Measurements from ENCODE around the gene NCAPD3. TPM values are rescaled to one million over a fixed set of nuclear protein-coding genes. Genes with fewer than 3 reads are reported as not detected.

NCAPD3 gene
- total RNA-seq, 6 experiments from 2014 or later, result 19.6 to 31.1 (median 29.4) TPM

DNA sequence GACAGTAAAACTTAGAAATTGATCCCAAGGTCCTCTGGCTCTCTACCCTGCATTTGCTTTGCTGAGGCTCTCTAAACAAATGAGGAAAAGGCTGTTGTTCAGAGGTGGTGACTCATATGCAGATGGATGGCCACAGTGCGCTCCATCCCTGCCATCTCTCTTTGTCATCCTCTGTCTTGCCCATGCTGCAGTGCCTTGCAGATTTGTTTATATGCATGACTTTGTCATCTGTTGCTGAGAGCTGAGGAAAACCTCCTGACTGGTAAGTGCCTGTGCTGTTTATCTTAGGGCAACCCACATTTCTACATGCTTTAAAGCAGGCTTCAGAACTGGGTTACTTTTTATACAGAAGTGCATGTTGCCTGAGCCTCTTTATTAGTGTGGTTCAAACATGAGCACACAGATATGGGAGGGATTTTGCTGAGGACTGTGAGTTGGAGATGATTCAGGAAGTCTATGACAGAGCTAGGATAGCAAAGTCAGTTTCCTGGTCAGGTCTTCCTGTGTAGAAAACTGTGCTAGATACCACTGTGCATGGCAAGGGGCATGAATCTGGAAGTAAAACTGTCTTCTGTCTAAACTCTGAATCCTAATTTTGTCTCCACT is 97.4 kb downstream of the NCAPD3 start:
- Mint-ChIP-seq H3K4me3 (peak overlapping the region; percentile 86), H3K36me3 (ENCODE audit: low read depth) (peaks cover 2% of the 10 kb centered on the region), H3K27me3 (ENCODE audit: insufficient read depth) (no peaks in the 10 kb centered on the region; the same call in 1 of the 2 replicates), H3K4me1 (ENCODE audit: low read depth) (peaks cover 47% of the 10 kb centered on the region), H3K27ac (peak overlapping the region; percentile 79), H3K9me3 (peaks cover 2% of the 10 kb centered on the region)
- DNase-seq, result peak; percentile 97
- TF ChIP-seq, protein P1, sequence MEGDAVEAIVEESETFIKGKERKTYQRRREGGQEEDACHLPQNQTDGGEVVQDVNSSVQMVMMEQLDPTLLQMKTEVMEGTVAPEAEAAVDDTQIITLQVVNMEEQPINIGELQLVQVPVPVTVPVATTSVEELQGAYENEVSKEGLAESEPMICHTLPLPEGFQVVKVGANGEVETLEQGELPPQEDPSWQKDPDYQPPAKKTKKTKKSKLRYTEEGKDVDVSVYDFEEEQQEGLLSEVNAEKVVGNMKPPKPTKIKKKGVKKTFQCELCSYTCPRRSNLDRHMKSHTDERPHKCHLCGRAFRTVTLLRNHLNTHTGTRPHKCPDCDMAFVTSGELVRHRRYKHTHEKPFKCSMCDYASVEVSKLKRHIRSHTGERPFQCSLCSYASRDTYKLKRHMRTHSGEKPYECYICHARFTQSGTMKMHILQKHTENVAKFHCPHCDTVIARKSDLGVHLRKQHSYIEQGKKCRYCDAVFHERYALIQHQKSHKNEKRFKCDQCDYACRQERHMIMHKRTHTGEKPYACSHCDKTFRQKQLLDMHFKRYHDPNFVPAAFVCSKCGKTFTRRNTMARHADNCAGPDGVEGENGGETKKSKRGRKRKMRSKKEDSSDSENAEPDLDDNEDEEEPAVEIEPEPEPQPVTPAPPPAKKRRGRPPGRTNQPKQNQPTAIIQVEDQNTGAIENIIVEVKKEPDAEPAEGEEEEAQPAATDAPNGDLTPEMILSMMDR (IDR thresholded peaks at IDR 0.05), result no peak

DNA sequence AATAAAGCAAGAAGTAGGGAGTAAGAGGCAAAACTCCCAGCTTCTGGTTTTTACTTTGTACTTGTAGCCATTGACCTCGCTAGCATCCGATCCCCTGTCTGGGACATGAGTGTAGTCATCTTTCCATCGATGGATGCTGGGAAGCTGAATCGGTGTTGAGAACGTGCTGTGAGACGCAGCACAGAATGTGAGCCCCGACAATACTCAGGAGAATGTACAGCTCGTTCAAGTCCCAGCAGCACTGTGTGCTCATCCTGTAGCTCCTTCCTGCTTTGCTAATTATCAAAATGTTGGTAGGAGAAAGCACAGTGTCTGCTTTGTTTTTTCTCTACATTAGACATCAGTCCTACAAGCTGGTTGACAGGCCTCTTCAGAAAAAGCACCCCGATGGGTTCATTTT is 98.3 kb downstream of the NCAPD3 start:
- Mint-ChIP-seq H3K27me3 (ENCODE audit: insufficient read depth) (no peaks in the 10 kb centered on the region), H3K9me3 (no peaks in the 10 kb centered on the region), H3K27ac (peak overlapping the region; percentile 79), H3K4me3 (peak overlapping the region; percentile 86), H3K36me3 (ENCODE audit: low read depth) (no peaks in the 10 kb centered on the region), H3K4me1 (ENCODE audit: low read depth) (peaks cover 55% of the 10 kb centered on the region)
- DNase-seq, result no peak
- TF ChIP-seq, protein P1 (IDR thresholded peaks at IDR 0.05), result no peak

DNA sequence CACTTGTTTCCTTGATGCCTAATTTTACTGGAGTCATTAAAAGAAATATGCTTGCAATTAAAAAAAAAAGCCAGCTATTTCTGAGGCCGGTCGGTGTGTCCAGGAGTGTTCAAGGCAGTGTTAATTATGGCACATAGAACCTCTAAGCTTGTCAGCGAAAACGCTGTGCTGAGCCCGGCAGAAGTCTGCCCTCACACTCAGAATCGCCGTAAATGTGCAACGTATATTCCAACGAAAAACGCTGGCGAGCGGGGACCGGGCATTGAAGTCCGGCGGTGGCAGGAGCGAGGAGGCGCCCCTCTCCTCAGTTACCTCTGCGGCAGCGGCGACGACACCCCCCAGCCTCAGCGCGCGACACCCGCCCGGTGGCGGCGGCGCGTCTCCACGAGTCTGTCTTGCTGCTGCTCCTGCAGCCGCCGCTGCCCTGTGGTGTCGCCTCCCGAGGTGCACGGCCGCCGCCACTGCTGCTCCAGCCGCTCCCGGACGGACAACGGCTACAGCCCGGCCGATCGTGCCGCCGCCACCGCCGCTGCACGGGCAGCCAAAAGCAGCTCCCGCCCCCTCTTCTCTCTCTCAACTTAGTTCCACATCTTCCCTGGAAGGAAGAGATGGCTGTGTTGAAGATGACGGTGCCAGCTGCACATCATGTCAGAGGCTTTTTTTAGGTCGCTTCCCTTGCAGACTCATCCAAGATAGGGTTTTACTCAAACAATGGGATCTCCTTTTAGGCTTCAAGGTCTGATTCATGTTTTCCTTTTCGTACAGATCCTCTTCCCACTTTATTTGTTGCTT is 98.9 kb downstream of the NCAPD3 start:
- TF ChIP-seq, protein P1 (IDR thresholded peaks at IDR 0.05), result no peak
- no peaks in the 10 kb centered on the region for H3K9me3 Mint-ChIP-seq
- H3K36me3 Mint-ChIP-seq (ENCODE audit: low read depth), result no peaks in the 10 kb centered on the region
- DNase-seq, result peak; percentile 4
- H3K27ac Mint-ChIP-seq, result peak overlapping the region; percentile 79
- H3K27me3 Mint-ChIP-seq (ENCODE audit: insufficient read depth), result no peaks in the 10 kb centered on the region
- H3K4me1 Mint-ChIP-seq (ENCODE audit: low read depth), result peaks cover 61% of the 10 kb centered on the region
- H3K4me3 Mint-ChIP-seq, result peak overlapping the region; percentile 86

DNA sequence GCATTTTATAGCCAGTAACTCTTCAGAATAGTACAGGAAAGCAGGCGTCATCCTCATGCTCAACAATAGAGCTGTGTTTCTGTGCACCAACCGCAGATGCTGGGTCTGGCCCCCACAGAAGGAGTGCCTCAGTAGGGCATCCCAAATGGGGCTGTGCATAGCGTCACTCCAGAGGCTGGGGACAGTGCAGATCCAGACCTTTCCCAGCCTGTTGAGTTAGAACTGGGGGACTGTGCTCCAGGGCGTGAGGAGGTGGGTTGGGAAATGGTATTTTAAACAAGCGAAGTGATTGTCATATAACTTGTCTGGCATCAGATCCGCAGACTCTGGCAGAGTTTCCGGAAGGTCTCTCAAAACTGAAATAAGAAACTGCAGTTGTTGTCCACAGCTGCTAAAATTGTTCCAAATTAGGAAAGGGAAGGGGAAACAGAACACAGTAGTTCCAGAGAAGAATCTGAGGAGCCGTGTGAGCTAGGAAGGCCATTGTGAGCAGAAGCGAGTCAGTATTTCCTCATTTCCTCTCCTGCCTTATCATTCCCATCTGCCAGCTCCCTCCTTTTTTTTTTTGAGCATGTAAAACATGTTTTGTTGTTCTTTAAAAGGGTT is 102.7 kb downstream of the NCAPD3 start:
- Mint-ChIP-seq H3K9me3 (no peaks in the 10 kb centered on the region), H3K36me3 (ENCODE audit: low read depth) (no peaks in the 10 kb centered on the region), H3K27me3 (ENCODE audit: insufficient read depth) (peaks cover 3% of the 10 kb centered on the region; the same call in 1 of the 2 replicates), H3K4me1 (ENCODE audit: low read depth) (peaks cover 70% of the 10 kb centered on the region), H3K4me3 (peak overlapping the region; percentile 83), H3K27ac (peak overlapping the region; percentile 97)
- TF ChIP-seq, protein P1 (IDR thresholded peaks at IDR 0.05), result no peak
- DNase-seq, result peak; percentile 25

DNA sequence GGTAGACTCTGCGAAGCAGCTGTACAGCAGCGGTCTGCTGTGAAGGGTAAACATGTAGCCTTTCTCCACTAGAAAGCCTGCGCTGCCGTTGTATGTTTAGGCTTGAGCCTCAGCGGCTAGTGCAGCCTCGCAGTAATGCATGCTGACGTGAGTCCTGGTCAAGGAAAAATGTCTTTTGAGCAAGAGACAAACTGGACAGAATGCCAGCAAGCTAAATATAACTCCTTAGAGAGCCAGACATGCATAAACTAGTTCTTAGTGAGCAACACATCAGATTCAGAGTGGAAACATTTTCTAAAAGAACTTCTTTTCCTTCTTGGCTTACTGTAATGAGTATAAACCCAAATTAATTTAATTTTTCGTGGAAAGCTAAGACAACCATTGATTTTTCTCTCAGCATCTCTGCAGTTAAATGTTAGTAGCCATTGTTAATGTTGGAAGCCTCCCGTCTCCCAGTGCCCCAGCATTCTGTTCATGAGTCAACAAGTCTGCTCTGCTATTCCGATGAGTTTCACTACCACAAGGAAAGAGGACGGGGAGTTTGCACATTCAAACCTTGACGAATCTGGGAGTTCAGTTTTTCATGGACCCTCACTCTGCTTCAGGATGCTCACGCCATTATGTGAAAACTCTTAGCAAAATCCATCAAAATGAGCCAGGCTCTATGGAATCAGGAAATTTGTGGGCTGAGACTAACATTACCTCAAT is 103.5 kb downstream of the NCAPD3 start:
- Mint-ChIP-seq H3K4me3 (peak overlapping the region; percentile 83), H3K27me3 (ENCODE audit: insufficient read depth) (peaks cover 3% of the 10 kb centered on the region), H3K27ac (peak overlapping the region; percentile 97), H3K9me3 (no peaks in the 10 kb centered on the region), H3K4me1 (ENCODE audit: low read depth) (peaks cover 63% of the 10 kb centered on the region), H3K36me3 (ENCODE audit: low read depth) (no peaks in the 10 kb centered on the region)
- DNase-seq, result peak; percentile 92
- TF ChIP-seq, protein P1 (IDR thresholded peaks at IDR 0.05), result no peak
